Measurements from ENCODE around the gene JAK3. TPM values are rescaled to one million over a fixed set of nuclear protein-coding genes. Genes with fewer than 3 reads are reported as not detected.
A peak's percentile ranks its signal among the peaks of the same experiment; 100 is the strongest.

Gene JAK3
- total RNA-seq, 1 experiment from 2014 or later, result 3.3 TPM

- Mint-ChIP-seq H3K36me3 (ENCODE audit: insufficient read depth in 1 of 3, low read depth in 3 of 3) (no peaks in the 10 kb centered on the region; a peak in 1 of 7 replicates), H3K27ac (peak overlapping the region in 1 of 3 experiments; percentile 77; a peak in 1 of 7 replicates), H3K27me3 (ENCODE audit: low read depth) (peaks cover 33% of the 10 kb centered on the region), H3K4me1 (peaks cover 5 to 16% of the 10 kb centered on the region in 2 experiments; a peak in 3 of 4 replicates), H3K4me3 (no peak overlapping the region), H3K9me3 (peaks cover 2 to 5% of the 10 kb centered on the region in 2 experiments; a peak in 3 of 5 replicates)
- Histone ChIP-seq H3K56ac (ENCODE audit: insufficient read length, low read depth, low read length) (no peak overlapping the region), H3K4me1 (ENCODE audit: insufficient read depth, low read length) (no peaks in the 10 kb centered on the region), H2AK5ac (ENCODE audit: insufficient read length, low read length) (no peak overlapping the region), H3K4me2 (ENCODE audit: insufficient read depth, insufficient read length, low read length) (no peak overlapping the region), H4K20me1 (ENCODE audit: control insufficient read depth, insufficient read depth, insufficient read length) (no peaks in the 10 kb centered on the region), H2BK5ac (ENCODE audit: insufficient read length, low read length) (no peak overlapping the region), H3K27me3 (ENCODE audit: insufficient read depth, low read length) (no peaks in the 10 kb centered on the region), H2BK120ac (ENCODE audit: low read depth, low read length, poor library complexity, severe bottlenecking) (no peak overlapping the region), H3K9ac (ENCODE audit: extremely low read depth, insufficient read length, low read length) (no peak overlapping the region), H2BK20ac (ENCODE audit: low read depth, low read length, poor library complexity, severe bottlenecking) (no peak overlapping the region), H3K27ac (ENCODE audit: insufficient read length, low read depth, low read length) (no peak overlapping the region), H4K5ac (ENCODE audit: insufficient read length, low read depth, low read length) (no peak overlapping the region), H2BK15ac (ENCODE audit: low read depth, low read length) (no peak overlapping the region), H3K4ac (ENCODE audit: low read depth, low read length) (no peak overlapping the region), H2BK12ac (ENCODE audit: insufficient read length, low read depth, low read length) (no peak overlapping the region), H3K79me2 (ENCODE audit: insufficient read depth, low read length) (no peaks in the 10 kb centered on the region), H3K9me3 (ENCODE audit: control insufficient read depth, low read depth, low read length) (no peaks in the 10 kb centered on the region), H3K18ac (ENCODE audit: insufficient read length, low read depth, low read length) (peak overlapping the region; percentile 5), H3K23ac (ENCODE audit: insufficient read length, low read depth, low read length) (no peak overlapping the region), H2AFZ (ENCODE audit: low read length) (no peak overlapping the region), H4K91ac (ENCODE audit: insufficient read length, low read depth, low read length) (no peak overlapping the region), H3K14ac (ENCODE audit: insufficient read depth, low read length) (no peak overlapping the region), H3K79me1 (ENCODE audit: insufficient read depth, low read depth, low read length, poor library complexity, severe bottlenecking) (no peaks in the 10 kb centered on the region), H4K8ac (replicated peaks; ENCODE audit: insufficient read length, low read depth, low read length) (no peak overlapping the region), H3T11ph (ENCODE audit: low read length) (no peak overlapping the region), H3K23me2 (ENCODE audit: insufficient read length, low read depth, low read length, poor library complexity, severe bottlenecking) (peaks cover 4% of the 10 kb centered on the region)
- WGBS (ENCODE audit: extremely low coverage, insufficient read length, low lambda C conversion rate), result no CpG with 5 or more reads among the region's 14 CpGs
- no peak for DNase-seq
- TF ChIP-seq CTCF (conservative IDR thresholded peaks at IDR 0.05), result no peak
These were observed 962 bp upstream of the JAK3 start for GRCh38 chr19:17848595-17849292.
